Measurements from ENCODE around the gene TM9SF1. TPM values are rescaled to one million over a fixed set of nuclear protein-coding genes. Genes with fewer than 3 reads are reported as not detected.

TM9SF1 gene
- total RNA-seq, 3 donors from 2014 or later = 52.3 to 75.7 (median 71.1) TPM

- Histone ChIP-seq H3K9me3 (no peaks in the 10 kb centered on the region), H3K27ac (peak overlapping the region in 1 of 2 donors; percentile 16), H3K27me3 (no peaks in the 10 kb centered on the region), H3K4me3 (no peak overlapping the region), H3K4me1 (peaks cover 3 to 24% of the 10 kb centered on the region in 2 donors), H3K36me3 (no peaks in the 10 kb centered on the region)
- intact Hi-C loops (cut with DNase I; ENCODE audit: low total_unique reads) = no loop called here
- TF ChIP-seq POLR2AphosphoS5 (IDR thresholded peaks at IDR 0.05) = no peak
- TF ChIP-seq POLR2A (IDR thresholded peaks at IDR 0.05) = no peak
- no peak for TF ChIP-seq CTCF (IDR thresholded peaks at IDR 0.05)
- no peak for DNase-seq (ENCODE audit: low spot score in 2 of 2)
These were observed 43.3 kb upstream of the TM9SF1 start for GRCh38 chr14:24238527-24239037.

GRCh38 chr14:24238123-24238522 lies 42.9 kb upstream of the TM9SF1 start:
- H3K4me3 ChIP-seq = no peak overlapping the region
- H3K27me3 ChIP-seq = no peaks in the 10 kb centered on the region
- no peak for DNase-seq (ENCODE audit: low spot score in 2 of 2)
- peaks cover 3 to 29% of the 10 kb centered on the region in 2 donors for H3K4me1 ChIP-seq
- TF ChIP-seq CTCF (IDR thresholded peaks at IDR 0.05) (no peak), POLR2A (IDR thresholded peaks at IDR 0.05) (no peak), POLR2AphosphoS5 (IDR thresholded peaks at IDR 0.05) (no peak)
- intact Hi-C loops (cut with DNase I; ENCODE audit: low total_unique reads) = no loop called here
- H3K36me3 ChIP-seq = no peaks in the 10 kb centered on the region
- H3K9me3 ChIP-seq = no peaks in the 10 kb centered on the region
- H3K27ac ChIP-seq = peak overlapping the region in 1 of 2 donors; percentile 16

GRCh38 chr14:24237463-24237955 lies 42.3 kb upstream of the TM9SF1 start:
- TF ChIP-seq POLR2A (IDR thresholded peaks at IDR 0.05) (no peak), POLR2AphosphoS5 (IDR thresholded peaks at IDR 0.05) (no peak), CTCF (IDR thresholded peaks at IDR 0.05) (no peak)
- Histone ChIP-seq H3K27me3 (no peaks in the 10 kb centered on the region), H3K4me3 (no peak overlapping the region), H3K9me3 (no peaks in the 10 kb centered on the region), H3K4me1 (peaks cover 3 to 31% of the 10 kb centered on the region in 2 donors), H3K36me3 (no peaks in the 10 kb centered on the region), H3K27ac (no peak overlapping the region)
- intact Hi-C loops (cut with DNase I; ENCODE audit: low total_unique reads) = no loop called here
- no peak for DNase-seq (ENCODE audit: low spot score in 2 of 2)

DNA sequence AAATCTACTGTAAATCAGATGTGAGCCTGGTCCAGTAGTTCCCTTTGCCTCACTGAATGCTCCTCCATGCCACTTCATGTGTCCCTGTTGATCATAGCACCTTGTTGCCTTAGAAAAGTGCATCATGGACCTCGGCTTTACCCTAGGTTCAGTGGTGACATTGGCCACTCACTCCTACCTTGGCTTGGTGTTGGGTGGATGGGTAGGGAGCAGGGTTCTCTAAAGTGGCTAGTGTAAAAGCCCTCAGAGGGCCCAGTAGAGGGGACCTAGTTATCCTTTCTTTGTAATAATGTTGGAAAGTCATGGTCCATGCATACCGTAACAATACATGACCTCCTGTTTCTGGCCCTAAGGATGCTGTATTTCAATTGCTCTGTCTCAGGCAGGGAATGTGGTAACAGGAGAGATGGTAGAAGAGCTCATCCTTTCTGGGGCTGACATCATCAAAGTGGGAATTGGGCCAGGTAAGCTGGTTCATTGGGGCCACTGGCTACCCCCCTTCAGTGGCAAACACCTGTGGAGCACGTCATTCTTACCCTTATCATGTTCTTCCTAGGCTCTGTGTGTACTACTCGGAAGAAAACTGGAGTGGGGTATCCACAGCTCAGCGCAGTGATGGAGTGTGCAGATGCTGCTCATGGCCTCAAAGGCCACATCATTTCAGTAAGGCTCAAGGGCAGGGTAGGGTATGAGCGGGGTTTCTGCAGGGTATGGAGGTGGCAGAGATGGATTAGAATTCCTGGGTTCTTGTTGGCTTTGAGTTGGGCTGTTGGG lies 41.6 kb upstream of the TM9SF1 start:
- H3K27me3 ChIP-seq = no peaks in the 10 kb centered on the region
- H3K36me3 ChIP-seq = no peaks in the 10 kb centered on the region
- H3K4me3 ChIP-seq = no peak overlapping the region
- H3K9me3 ChIP-seq = no peaks in the 10 kb centered on the region
- H3K27ac ChIP-seq = no peak overlapping the region
- intact Hi-C loops (cut with DNase I; ENCODE audit: low total_unique reads) = no loop called here
- no peak for TF ChIP-seq POLR2A (IDR thresholded peaks at IDR 0.05)
- no peak for TF ChIP-seq CTCF (IDR thresholded peaks at IDR 0.05)
- TF ChIP-seq POLR2AphosphoS5 (IDR thresholded peaks at IDR 0.05) = no peak
- no peak for DNase-seq (ENCODE audit: low spot score in 2 of 2)
- H3K4me1 ChIP-seq = peaks cover 3 to 31% of the 10 kb centered on the region in 2 donors

Data from breast epithelium (tissue), 4 donors.